Neuronal stem cell (in vitro differentiated cells): ENCODE data around the gene TMEM91.
A peak's percentile ranks its signal among the peaks of the same experiment; 100 is the strongest.

Experiments
- DNase-seq: peaks from one replicate; pipeline ENCODE4 v3.0.0-alpha.2; 2013; ENCODE audit warnings: low spot score
- H2AFZ ChIP-seq: one replicate; pipeline ENCODE4 v1.6.1; 2013; ENCODE audit warnings: mild to moderate bottlenecking, low read length, inconsistent platforms
- H2AK5ac ChIP-seq: 2 replicates; pipeline ENCODE4 v1.6.1; 2013; ENCODE audit warnings: low read depth, mild to moderate bottlenecking, inconsistent platforms, low read length, moderate library complexity, mixed read lengths
- H2BK120ac ChIP-seq: 2 replicates; pipeline ENCODE4 v1.6.1; 2013; ENCODE audit warnings: low read depth, mild to moderate bottlenecking, inconsistent platforms, low read length, moderate library complexity, mixed read lengths
- H2BK12ac ChIP-seq: one replicate; pipeline ENCODE4 v1.6.1; 2013; ENCODE audit warnings: low read length, inconsistent platforms
- H2BK15ac ChIP-seq: 2 replicates; pipeline ENCODE4 v1.6.1; 2013; ENCODE audit warnings: mild to moderate bottlenecking, low read length, inconsistent platforms, mixed read lengths
- H2BK5ac ChIP-seq: one replicate; pipeline ENCODE4 v1.6.1; 2013; ENCODE audit warnings: inconsistent platforms, mild to moderate bottlenecking, low read length, moderate library complexity
- H3K14ac ChIP-seq: one replicate; pipeline ENCODE4 v1.6.1; 2013; ENCODE audit warnings: low read length, inconsistent platforms
- H3K18ac ChIP-seq: 2 replicates; pipeline ENCODE4 v1.6.1; 2013; ENCODE audit warnings: low read length, inconsistent platforms
- H3K23ac ChIP-seq: 2 replicates; pipeline ENCODE4 v1.6.1; 2013; ENCODE audit warnings: low read depth, mild to moderate bottlenecking, mixed read lengths, low read length, inconsistent platforms; ENCODE audit not compliant: poor library complexity
- H3K27ac ChIP-seq: replicated peaks from 3 replicates; pipeline ENCODE4 v1.5.1; 2013; ENCODE audit warnings: low read length, inconsistent platforms
- H3K27me3 ChIP-seq, 3 experiments: 2 replicates each; pipeline ENCODE4 v1.6.1; 2013; ENCODE audit warnings: low read length in 3 of 3, mild to moderate bottlenecking in 2 of 3, inconsistent platforms in 1 of 3, low read depth in 1 of 3, mixed read lengths in 1 of 3, moderate library complexity in 1 of 3; ENCODE audit not compliant: control insufficient read depth in 3 of 3, insufficient read depth in 3 of 3
- H3K36me3 ChIP-seq, 2 donors: replicated peaks in 1 of 2; 2 replicates each; pipeline ENCODE4 v1.6.1; 2013; ENCODE audit warnings: low read length in 2 of 2; ENCODE audit not compliant: control insufficient read depth in 2 of 2, insufficient read depth in 2 of 2
- H3K4ac ChIP-seq: 2 replicates; pipeline ENCODE4 v1.6.1; 2013; ENCODE audit warnings: inconsistent platforms, mild to moderate bottlenecking, low read length, moderate library complexity
- H3K4me1 ChIP-seq, 2 donors: 1 replicate in 1 of 2; 2 replicates in 1 of 2; pipeline ENCODE4 v1.6.1; 2013; ENCODE audit warnings: low read length in 2 of 2, low read depth in 1 of 2; ENCODE audit not compliant: control insufficient read depth in 2 of 2, insufficient read depth in 1 of 2
- H3K4me2 ChIP-seq: one replicate; pipeline ENCODE4 v1.6.1; 2013; ENCODE audit warnings: mild to moderate bottlenecking, low read length, inconsistent platforms; ENCODE audit not compliant: insufficient read depth, poor library complexity, severe bottlenecking
- H3K4me3 ChIP-seq, 2 donors: 2 replicates each; pipeline ENCODE4 v1.5.1; 2013; ENCODE audit warnings: low read length in 2 of 2, mild to moderate bottlenecking in 2 of 2, inconsistent platforms in 1 of 2, moderate library complexity in 1 of 2
- H3K79me1 ChIP-seq: one replicate; pipeline ENCODE4 v1.6.1; 2013; ENCODE audit warnings: low read depth, mild to moderate bottlenecking, inconsistent platforms, low read length, moderate library complexity
- H3K9ac ChIP-seq: one replicate; pipeline ENCODE4 v1.6.1; 2013; ENCODE audit warnings: mild to moderate bottlenecking, low read depth, low read length, inconsistent platforms; ENCODE audit not compliant: poor library complexity
- H3K9me3 ChIP-seq, 2 donors: replicated peaks in 1 of 2; 2 replicates each; pipeline versions ENCODE3 to v1.6.1; 2013; ENCODE audit warnings: low read length in 2 of 2, mild to moderate bottlenecking in 2 of 2, inconsistent platforms in 1 of 2, low read depth in 1 of 2, mixed read lengths in 1 of 2, moderate library complexity in 1 of 2; ENCODE audit not compliant: control insufficient read depth in 2 of 2, insufficient read depth in 1 of 2
- H4K8ac ChIP-seq: one replicate; pipeline ENCODE4 v1.6.1; 2013; ENCODE audit warnings: low read depth, mild to moderate bottlenecking, inconsistent platforms, low read length, moderate library complexity
- H4K91ac ChIP-seq: one replicate; pipeline ENCODE4 v1.6.1; 2013; ENCODE audit warnings: low read length, low read depth, mild to moderate bottlenecking, inconsistent platforms; ENCODE audit not compliant: poor library complexity
- WGBS, 2 donors: extraction: QIAGEN DNeasy Blood & Tissue Kit; methylation state at CpG; one replicate each; pipeline ENCODE4 v1.1.7; 2013; ENCODE audit warnings: missing lambda C conversion rate in 2 of 2, mixed read lengths in 1 of 2; ENCODE audit not compliant: insufficient read length in 2 of 2, insufficient replicate concordance in 1 of 2; ENCODE audit errors: extremely low coverage in 2 of 2; 5-methylcytosine and 5-hydroxymethylcytosine counted together

TMEM91 gene

GRCh38 chr19:41409288-41409687 is 33.0 kb downstream of the TMEM91 start:
- no peaks in the 10 kb centered on the region for H3K9me3 ChIP-seq
- H2BK120ac ChIP-seq, result no peak overlapping the region
- no peak overlapping the region for H2BK5ac ChIP-seq
- WGBS, 2 donors, result no CpG with 5 or more reads among the region's 4 CpGs
- H3K9ac ChIP-seq, result no peak overlapping the region
- peaks cover 8 to 9% of the 10 kb centered on the region in 2 donors for H3K4me1 ChIP-seq
- no peak overlapping the region for H3K14ac ChIP-seq
- no peak overlapping the region for H4K8ac ChIP-seq
- no peak overlapping the region for H3K27ac ChIP-seq
- no peak overlapping the region for H2BK12ac ChIP-seq
- no peak overlapping the region for H3K4me2 ChIP-seq
- H3K4me3 ChIP-seq, result no peak overlapping the region
- H2AFZ ChIP-seq, result no peak overlapping the region
- no peak overlapping the region for H2BK15ac ChIP-seq
- DNase-seq, result no peak
- H3K23ac ChIP-seq, result no peak overlapping the region
- H3K79me1 ChIP-seq, result no peaks in the 10 kb centered on the region
- no peak overlapping the region for H4K91ac ChIP-seq
- H3K4ac ChIP-seq, result no peak overlapping the region
- H2AK5ac ChIP-seq, result no peak overlapping the region
- no peaks in the 10 kb centered on the region for H3K27me3 ChIP-seq
- no peak overlapping the region for H3K18ac ChIP-seq
- H3K36me3 ChIP-seq, result peaks cover 17 to 18% of the 10 kb centered on the region in 2 donors

GRCh38 chr19:41410336-41411054 is 34.2 kb downstream of the TMEM91 start:
- Histone ChIP-seq H2BK15ac (no peak overlapping the region), H3K4ac (no peak overlapping the region), H3K14ac (no peak overlapping the region), H3K36me3 (peaks cover 24 to 29% of the 10 kb centered on the region in 2 donors), H3K9ac (no peak overlapping the region), H3K27me3 (no peaks in the 10 kb centered on the region), H3K18ac (no peak overlapping the region), H3K27ac (no peak overlapping the region), H2BK5ac (no peak overlapping the region), H3K79me1 (peaks cover 1% of the 10 kb centered on the region), H3K4me1 (peaks cover 8 to 9% of the 10 kb centered on the region in 2 donors), H2BK120ac (no peak overlapping the region), H3K4me2 (no peak overlapping the region), H4K91ac (no peak overlapping the region), H2AFZ (no peak overlapping the region), H2BK12ac (no peak overlapping the region), H2AK5ac (no peak overlapping the region), H3K4me3 (no peak overlapping the region), H3K23ac (no peak overlapping the region), H4K8ac (no peak overlapping the region), H3K9me3 (no peaks in the 10 kb centered on the region)
- DNase-seq, result no peak
- WGBS, 2 donors, result no CpG with 5 or more reads among the region's 23 CpGs

GRCh38 chr19:41411100-41411967 is 35.0 kb downstream of the TMEM91 start:
- Histone ChIP-seq H2AFZ (no peak overlapping the region), H3K9ac (no peak overlapping the region), H2AK5ac (no peak overlapping the region), H3K36me3 (peaks cover 24 to 32% of the 10 kb centered on the region in 2 donors), H2BK120ac (no peak overlapping the region), H3K4me3 (no peak overlapping the region), H3K27ac (no peak overlapping the region), H3K14ac (no peak overlapping the region), H3K4me1 (peaks cover 8 to 9% of the 10 kb centered on the region in 2 donors), H3K9me3 (no peaks in the 10 kb centered on the region), H3K23ac (no peak overlapping the region), H3K27me3 (no peaks in the 10 kb centered on the region), H2BK12ac (no peak overlapping the region), H3K4me2 (no peak overlapping the region), H2BK15ac (no peak overlapping the region), H3K4ac (no peak overlapping the region), H2BK5ac (no peak overlapping the region), H4K91ac (no peak overlapping the region), H3K18ac (no peak overlapping the region), H4K8ac (no peak overlapping the region), H3K79me1 (peaks cover 1% of the 10 kb centered on the region)
- DNase-seq, result no peak
- no CpG with 5 or more reads among the region's 9 CpGs for WGBS, 2 donors

- DNase-seq, result no peak
- Histone ChIP-seq H4K8ac (no peak overlapping the region), H3K14ac (no peak overlapping the region), H3K36me3 (peaks cover 24 to 35% of the 10 kb centered on the region in 2 donors), H3K9ac (no peak overlapping the region), H2AFZ (no peak overlapping the region), H2BK5ac (no peak overlapping the region), H3K27me3 (no peaks in the 10 kb centered on the region), H2AK5ac (no peak overlapping the region), H2BK15ac (no peak overlapping the region), H3K9me3 (no peaks in the 10 kb centered on the region), H3K27ac (no peak overlapping the region), H3K23ac (peak overlapping the region; percentile 65), H2BK12ac (no peak overlapping the region), H3K4ac (no peak overlapping the region), H2BK120ac (no peak overlapping the region), H4K91ac (peak overlapping the region; percentile 94), H3K18ac (no peak overlapping the region), H3K4me1 (peaks cover 8% of the 10 kb centered on the region in 2 donors), H3K79me1 (peaks cover 1% of the 10 kb centered on the region), H3K4me3 (no peak overlapping the region), H3K4me2 (no peak overlapping the region)
- whole genome bisulfite sequencing, 2 donors, result no CpG with 5 or more reads among the region's 11 CpGs
Measured at GRCh38 chr19:41411968-41412265, 35.6 kb downstream of the TMEM91 start.
